Measurements from ENCODE around the gene PCDHGA8.

DNA sequence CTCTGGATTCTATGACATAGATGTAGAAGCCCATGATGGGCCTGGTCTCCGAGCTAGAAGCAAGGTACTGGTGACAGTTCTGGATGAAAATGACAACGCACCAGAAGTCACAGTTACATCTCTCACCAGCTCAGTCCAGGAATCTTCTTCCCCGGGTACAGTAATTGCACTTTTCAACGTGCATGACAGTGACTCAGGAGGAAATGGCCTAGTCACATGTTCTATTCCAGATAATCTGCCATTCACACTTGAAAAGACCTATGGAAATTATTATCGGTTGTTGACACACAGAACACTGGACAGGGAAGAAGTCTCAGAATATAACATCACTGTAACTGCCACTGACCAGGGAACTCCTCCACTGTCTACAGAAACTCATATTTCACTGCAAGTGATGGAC, 36.3 kb upstream of the PCDHGA8 start:
- TF ChIP-seq POLR2AphosphoS5 (IDR thresholded peaks at IDR 0.05) (no peak), POLR2A (IDR thresholded peaks at IDR 0.05) (no peak), EP300 (IDR thresholded peaks at IDR 0.05) (no peak)
- TF ChIP-seq, protein P1, sequence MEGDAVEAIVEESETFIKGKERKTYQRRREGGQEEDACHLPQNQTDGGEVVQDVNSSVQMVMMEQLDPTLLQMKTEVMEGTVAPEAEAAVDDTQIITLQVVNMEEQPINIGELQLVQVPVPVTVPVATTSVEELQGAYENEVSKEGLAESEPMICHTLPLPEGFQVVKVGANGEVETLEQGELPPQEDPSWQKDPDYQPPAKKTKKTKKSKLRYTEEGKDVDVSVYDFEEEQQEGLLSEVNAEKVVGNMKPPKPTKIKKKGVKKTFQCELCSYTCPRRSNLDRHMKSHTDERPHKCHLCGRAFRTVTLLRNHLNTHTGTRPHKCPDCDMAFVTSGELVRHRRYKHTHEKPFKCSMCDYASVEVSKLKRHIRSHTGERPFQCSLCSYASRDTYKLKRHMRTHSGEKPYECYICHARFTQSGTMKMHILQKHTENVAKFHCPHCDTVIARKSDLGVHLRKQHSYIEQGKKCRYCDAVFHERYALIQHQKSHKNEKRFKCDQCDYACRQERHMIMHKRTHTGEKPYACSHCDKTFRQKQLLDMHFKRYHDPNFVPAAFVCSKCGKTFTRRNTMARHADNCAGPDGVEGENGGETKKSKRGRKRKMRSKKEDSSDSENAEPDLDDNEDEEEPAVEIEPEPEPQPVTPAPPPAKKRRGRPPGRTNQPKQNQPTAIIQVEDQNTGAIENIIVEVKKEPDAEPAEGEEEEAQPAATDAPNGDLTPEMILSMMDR (IDR thresholded peaks at IDR 0.05) = no peak

All from gastroesophageal sphincter (tissue), 3 donors.